Left renal cortex interstitium (tissue), 4 donors: ENCODE data around the gene NRG3. TPM values are rescaled to one million over a fixed set of nuclear protein-coding genes. Genes with fewer than 3 reads are reported as not detected.
"Not testable (repeated sequence)": the region's sequence is repeated elsewhere in the genome, so short reads cannot be mapped to it uniquely, and the experiment has no call there.

Source experiments
- DNase-seq, 4 donors: peaks; one replicate each; pipeline ENCODE4 v3.0.0-alpha.2; 2013; ENCODE audit warnings: low read depth in 4 of 4, low spot score in 2 of 4, missing footprints in 1 of 4
- polyA plus RNA-seq, 4 donors: library from polyadenylated mRNA; unstranded; fragments of 120-200 nt; gene quantifications; one replicate each; pipeline ENCODE4 v1.2.1, GENCODE V29; 2013; ENCODE audit not compliant: insufficient read length in 4 of 4

NRG3 gene
- polyA plus RNA-seq, 4 donors: 11.5 to 14.4 (median 12.1) TPM

- DNase-seq: not testable (repeated sequence)
Measured at GRCh38 chr10:82349590-82349989, 474.6 kb downstream of the NRG3 start.

GRCh38 chr10:82353381-82353780 lies 478.4 kb downstream of the NRG3 start:
- no peak for DNase-seq

GRCh38 chr10:82358486-82359099 lies 483.6 kb downstream of the NRG3 start:
- DNase-seq: no peak

GRCh38 chr10:82361256-82361655 lies 486.3 kb downstream of the NRG3 start:
- DNase-seq: no peak

GRCh38 chr10:82377608-82378007 lies 502.6 kb downstream of the NRG3 start:
- DNase-seq: no peak

- no peak for DNase-seq
Measured at GRCh38 chr10:82378146-82378545, 503.2 kb downstream of the NRG3 start.

GRCh38 chr10:82383350-82383749 lies 508.4 kb downstream of the NRG3 start:
- no peak for DNase-seq

GRCh38 chr10:82390866-82391658 lies 516.1 kb downstream of the NRG3 start:
- no peak for DNase-seq

- DNase-seq: no peak
Measured at GRCh38 chr10:82391971-82392370, 517.0 kb downstream of the NRG3 start.

- no peak for DNase-seq
Measured at GRCh38 chr10:82392533-82392932, 517.5 kb downstream of the NRG3 start.

GRCh38 chr10:82394122-82394521 lies 519.1 kb downstream of the NRG3 start:
- DNase-seq: no peak

GRCh38 chr10:82394987-82395386 lies 520.0 kb downstream of the NRG3 start:
- DNase-seq: no peak

- no peak for DNase-seq
Measured at GRCh38 chr10:82396886-82397285, 521.9 kb downstream of the NRG3 start.

GRCh38 chr10:82397854-82398253 lies 522.9 kb downstream of the NRG3 start:
- no peak for DNase-seq

GRCh38 chr10:82399850-82400249 lies 524.9 kb downstream of the NRG3 start:
- no peak for DNase-seq

GRCh38 chr10:82400841-82401240 lies 525.8 kb downstream of the NRG3 start:
- DNase-seq: no peak

GRCh38 chr10:82402906-82403401 lies 528.0 kb downstream of the NRG3 start:
- DNase-seq: no peak

- no peak for DNase-seq
Measured at GRCh38 chr10:82409671-82410070, 534.7 kb downstream of the NRG3 start.

GRCh38 chr10:82411416-82411815 lies 536.4 kb downstream of the NRG3 start:
- no peak for DNase-seq

GRCh38 chr10:82420001-82420400 lies 545.0 kb downstream of the NRG3 start:
- no peak for DNase-seq

GRCh38 chr10:82429302-82429701 lies 554.3 kb downstream of the NRG3 start:
- no peak for DNase-seq

- no peak for DNase-seq
Measured at GRCh38 chr10:82438277-82438676, 563.3 kb downstream of the NRG3 start.
